H1 (cell line): ENCODE results near the gene MOGAT3.

Experiments used
- ASH2L ChIP-seq: fragments of 200-600, 300-600 bp; sonication (generic); IDR thresholded peaks from one replicate; pipeline ENCODE4 v1.7.1; 2017; ENCODE audit warnings: low read length
- E2F6 ChIP-seq: IDR thresholded peaks from 2 replicates; pipeline ENCODE4 v1.6.1; 2012; ENCODE audit warnings: inconsistent platforms
- EZH2 ChIP-seq: fragments of 200-600 bp; sonication (generic); IDR thresholded peaks from 2 replicates; pipeline ENCODE4 v1.7.1; 2012; ENCODE audit warnings: low read depth, mild to moderate bottlenecking, moderate library complexity, low read length, inconsistent platforms; ENCODE audit not compliant: severe bottlenecking
- HDAC2 ChIP-seq, 2 experiments: fragments of 300-600 bp in 1 of 2; sonication (generic) in 1 of 2; IDR thresholded peaks; 2 replicates each; pipeline ENCODE4 v1.6.1; 2011 to 2012; ENCODE audit warnings: low read depth in 2 of 2, low read length in 2 of 2, mild to moderate bottlenecking in 2 of 2, moderate library complexity in 2 of 2, borderline replicate concordance in 1 of 2, inconsistent platforms in 1 of 2
- HDAC6 ChIP-seq: IDR thresholded peaks from one replicate; pipeline ENCODE4 v1.7.1; 2012; ENCODE audit warnings: low read depth, mild to moderate bottlenecking, inconsistent platforms, low read length, moderate library complexity
- JUN ChIP-seq: IDR thresholded peaks from 2 replicates; pipeline ENCODE4 v1.6.1; 2011; ENCODE audit warnings: low read depth, mild to moderate bottlenecking, improper control_type of control experiment, low read length
- KDM1A ChIP-seq: fragments of 200-600, 300-600 bp; sonication (generic); IDR thresholded peaks from 2 replicates; pipeline ENCODE4 v1.7.1; 2016; ENCODE audit warnings: mild to moderate bottlenecking, low read length, borderline replicate concordance
- MAFK ChIP-seq: IDR thresholded peaks from 2 replicates; pipeline ENCODE4 v1.6.1; 2012; ENCODE audit warnings: low read depth, mild to moderate bottlenecking, improper control_type of control experiment, low read length
- POLR2A ChIP-seq, 2 experiments: IDR thresholded peaks; 1 replicate in 1 of 2; 2 replicates in 1 of 2; pipeline ENCODE4 v1.6.1; 2011; ENCODE audit warnings: low read depth in 2 of 2, low read length in 2 of 2, mild to moderate bottlenecking in 2 of 2; ENCODE audit errors: control extremely low read depth in 1 of 2
- SIX5 ChIP-seq: IDR thresholded peaks from 2 replicates; pipeline ENCODE4 v1.6.1; 2011; ENCODE audit warnings: mild to moderate bottlenecking, low read depth, low read length
- SRF ChIP-seq: IDR thresholded peaks from 2 replicates; pipeline ENCODE4 v1.6.1; 2011; ENCODE audit warnings: mild to moderate bottlenecking, low read depth, low read length, moderate library complexity
- TAF1 ChIP-seq: IDR thresholded peaks from 2 replicates; pipeline ENCODE4 v1.6.1; 2011; ENCODE audit warnings: mild to moderate bottlenecking, low read depth, low read length
- ZNF274 ChIP-seq: IDR thresholded peaks from 2 replicates; pipeline ENCODE4 v1.7.0; 2012; ENCODE audit warnings: low read length, borderline replicate concordance; ENCODE audit errors: extremely low read depth
- TF ChIP-seq, protein P1 (sequence below), 3 experiments: IDR thresholded peaks; 1 replicate in 2 of 3; 2 replicates in 1 of 3; pipeline versions ENCODE4 v1.5.1 to v1.6.1; 2011; ENCODE audit warnings: low read length in 3 of 3, mild to moderate bottlenecking in 3 of 3, inconsistent platforms in 2 of 3, low read depth in 1 of 3, moderate library complexity in 1 of 3; ENCODE audit not compliant: insufficient read depth in 1 of 3; ENCODE audit errors: control extremely low read depth in 1 of 3

- TF ChIP-seq, protein P1, sequence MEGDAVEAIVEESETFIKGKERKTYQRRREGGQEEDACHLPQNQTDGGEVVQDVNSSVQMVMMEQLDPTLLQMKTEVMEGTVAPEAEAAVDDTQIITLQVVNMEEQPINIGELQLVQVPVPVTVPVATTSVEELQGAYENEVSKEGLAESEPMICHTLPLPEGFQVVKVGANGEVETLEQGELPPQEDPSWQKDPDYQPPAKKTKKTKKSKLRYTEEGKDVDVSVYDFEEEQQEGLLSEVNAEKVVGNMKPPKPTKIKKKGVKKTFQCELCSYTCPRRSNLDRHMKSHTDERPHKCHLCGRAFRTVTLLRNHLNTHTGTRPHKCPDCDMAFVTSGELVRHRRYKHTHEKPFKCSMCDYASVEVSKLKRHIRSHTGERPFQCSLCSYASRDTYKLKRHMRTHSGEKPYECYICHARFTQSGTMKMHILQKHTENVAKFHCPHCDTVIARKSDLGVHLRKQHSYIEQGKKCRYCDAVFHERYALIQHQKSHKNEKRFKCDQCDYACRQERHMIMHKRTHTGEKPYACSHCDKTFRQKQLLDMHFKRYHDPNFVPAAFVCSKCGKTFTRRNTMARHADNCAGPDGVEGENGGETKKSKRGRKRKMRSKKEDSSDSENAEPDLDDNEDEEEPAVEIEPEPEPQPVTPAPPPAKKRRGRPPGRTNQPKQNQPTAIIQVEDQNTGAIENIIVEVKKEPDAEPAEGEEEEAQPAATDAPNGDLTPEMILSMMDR (IDR thresholded peaks at IDR 0.05; ENCODE audit: control extremely low read depth in 1 of 3, insufficient read depth in 1 of 3, low read depth in 1 of 3, low read length in 3 of 3), result no peak
- TF ChIP-seq HDAC2 (IDR thresholded peaks at IDR 0.05; ENCODE audit: borderline replicate concordance in 1 of 2, low read depth in 2 of 2, low read length in 2 of 2) (no peak), E2F6 (no peak), HDAC6 (no peak), EZH2 (no peak), TAF1 (no peak), ZNF274 (no peak), POLR2A (IDR thresholded peaks at IDR 0.05; ENCODE audit: control extremely low read depth in 1 of 2, low read depth in 2 of 2, low read length in 2 of 2) (no peak), ASH2L (no peak), JUN (no peak), MAFK (no peak), SIX5 (no peak), SRF (no peak), KDM1A (no peak)
Observed at GRCh38 chr7:101236292-101236835, 35.5 kb upstream of the MOGAT3 start.
